KOPT-K1 (cell line): ENCODE results near the gene RPGRIP1L.

ENCODE experiments used
- H3K27ac ChIP-seq: fragments of 200-600 bp; sonication (generic); 2 replicates; pipeline ENCODE4 v1.5.1; 2016; ENCODE audit warnings: antibody characterized with exemption, mild to moderate bottlenecking, low read depth, low read length; ENCODE audit not compliant: poor library complexity, severe bottlenecking
- H3K36me3 ChIP-seq: fragments of 200-600 bp; sonication (generic); 2 replicates; pipeline ENCODE4 v1.5.1; 2017; ENCODE audit warnings: antibody characterized with exemption, mild to moderate bottlenecking, low read length, moderate library complexity; ENCODE audit not compliant: insufficient read depth
- H3K9me3 ChIP-seq: fragments of 200-600 bp; sonication (generic); 2 replicates; pipeline ENCODE4 v1.5.1; 2017; ENCODE audit warnings: antibody characterized with exemption, low read length, mild to moderate bottlenecking; ENCODE audit not compliant: insufficient read depth, poor library complexity, severe bottlenecking

The RPGRIP1L gene

DNA sequence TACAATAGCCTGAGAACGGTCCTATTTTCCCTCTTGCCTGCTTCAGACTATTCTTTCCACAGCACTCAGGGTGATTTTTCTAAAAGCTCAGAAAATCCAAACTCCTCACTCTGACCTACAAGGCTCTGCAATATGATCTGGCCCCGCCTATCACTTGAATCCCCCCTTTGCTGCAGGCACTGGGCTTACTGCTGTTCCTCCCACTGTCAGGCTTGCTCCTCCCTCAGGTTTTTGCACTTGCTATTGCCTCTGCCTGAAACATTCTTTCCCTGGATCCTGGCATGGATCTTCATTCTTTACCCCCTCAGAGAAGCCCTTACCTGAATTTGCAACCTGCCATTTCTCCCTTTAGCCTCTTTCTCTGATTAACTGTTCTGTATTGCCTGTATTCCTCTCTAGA lies 52.3 kb downstream of the RPGRIP1L start:
- Histone ChIP-seq H3K9me3 (no peaks in the 10 kb centered on the region), H3K36me3 (0 out of 2 replicates have a peak, but pooled peaks cover 5% of the 10 kb centered on the region), H3K27ac (no peak overlapping the region)

- Histone ChIP-seq H3K36me3 (no peaks in the 10 kb centered on the region), H3K9me3 (peaks cover 11% of the 10 kb centered on the region), H3K27ac (no peak overlapping the region)
Measured at GRCh38 chr16:53646506-53646905, 57.2 kb downstream of the RPGRIP1L start.

- Histone ChIP-seq H3K9me3 (peaks cover 11% of the 10 kb centered on the region), H3K36me3 (no peaks in the 10 kb centered on the region), H3K27ac (no peak overlapping the region)
Measured at GRCh38 chr16:53643474-53643873, 60.2 kb downstream of the RPGRIP1L start.

DNA sequence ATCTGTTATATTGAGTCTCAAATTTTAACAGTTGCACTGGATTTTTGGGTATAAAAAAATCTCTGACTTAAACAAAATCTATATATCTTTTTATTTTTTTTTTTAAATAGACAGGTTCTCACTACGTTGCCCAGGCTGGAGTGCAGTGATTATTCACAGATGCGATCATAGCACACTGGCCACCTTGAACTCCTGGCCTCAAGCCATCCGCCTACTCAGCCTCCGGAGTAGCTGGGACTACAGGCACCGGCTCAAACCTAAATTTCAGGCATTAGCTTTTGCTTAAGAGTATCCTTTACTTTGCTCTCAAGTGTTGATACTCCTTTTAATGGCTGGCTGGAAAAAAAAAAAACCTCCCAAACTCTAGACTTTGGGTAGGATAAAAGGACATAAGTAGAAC lies 61.6 kb downstream of the RPGRIP1L start:
- Histone ChIP-seq H3K36me3 (no peaks in the 10 kb centered on the region), H3K9me3 (peaks cover 11% of the 10 kb centered on the region), H3K27ac (no peak overlapping the region)

- Histone ChIP-seq H3K27ac (no peak overlapping the region), H3K9me3 (no peaks in the 10 kb centered on the region), H3K36me3 (0 out of 2 replicates have a peak, but pooled peaks cover 3% of the 10 kb centered on the region)
Measured at GRCh38 chr16:53636978-53637377, 66.7 kb downstream of the RPGRIP1L start.

GRCh38 chr16:53632526-53632925 lies 71.1 kb downstream of the RPGRIP1L start:
- Histone ChIP-seq H3K9me3 (no peaks in the 10 kb centered on the region), H3K36me3 (0 out of 2 replicates have a peak, but pooled peaks cover 3% of the 10 kb centered on the region), H3K27ac (no peak overlapping the region)

GRCh38 chr16:53631236-53632025 lies 72.2 kb downstream of the RPGRIP1L start:
- H3K36me3 ChIP-seq: 0 out of 2 replicates have a peak, but pooled peaks cover 3% of the 10 kb centered on the region
- H3K27ac ChIP-seq: no peak overlapping the region

GRCh38 chr16:53629607-53630312 lies 73.9 kb downstream of the RPGRIP1L start:
- no peaks in the 10 kb centered on the region for H3K9me3 ChIP-seq
- no peak overlapping the region for H3K27ac ChIP-seq

More at GRCh38 chr16:53631236-53632025, 72.2 kb downstream of the RPGRIP1L start:
- H3K9me3 ChIP-seq: no peaks in the 10 kb centered on the region

GRCh38 chr16:53629151-53629550 lies 74.5 kb downstream of the RPGRIP1L start:
- no peaks in the 10 kb centered on the region for H3K9me3 ChIP-seq
- no peak overlapping the region for H3K27ac ChIP-seq
- no peaks in the 10 kb centered on the region for H3K36me3 ChIP-seq

More at GRCh38 chr16:53629607-53630312, 73.9 kb downstream of the RPGRIP1L start:
- no peaks in the 10 kb centered on the region for H3K36me3 ChIP-seq

DNA sequence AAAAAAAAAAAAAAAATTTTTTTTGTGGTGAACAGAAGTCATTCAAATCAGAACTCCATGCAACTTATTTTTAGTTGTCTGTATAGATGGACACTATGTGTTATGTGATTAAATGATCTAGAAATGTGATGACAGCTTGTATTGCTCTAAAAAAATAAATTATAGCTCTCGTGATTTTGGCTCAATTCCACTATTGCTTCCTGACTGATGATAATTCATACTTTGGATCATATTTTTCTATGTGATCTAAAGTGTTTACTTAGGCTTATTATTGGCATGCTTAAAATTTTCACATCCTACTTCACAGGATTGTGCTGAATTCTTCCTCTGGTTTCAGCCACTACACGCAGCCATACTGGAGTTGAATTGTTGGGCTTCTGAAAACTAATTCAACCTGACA lies 76.8 kb downstream of the RPGRIP1L start:
- no peaks in the 10 kb centered on the region for H3K9me3 ChIP-seq
- no peak overlapping the region for H3K27ac ChIP-seq
- H3K36me3 ChIP-seq: no peaks in the 10 kb centered on the region

GRCh38 chr16:53626161-53626560 lies 77.5 kb downstream of the RPGRIP1L start:
- no peaks in the 10 kb centered on the region for H3K9me3 ChIP-seq
- H3K27ac ChIP-seq: no peak overlapping the region
- H3K36me3 ChIP-seq: no peaks in the 10 kb centered on the region

GRCh38 chr16:53625221-53625620 lies 78.4 kb downstream of the RPGRIP1L start:
- Histone ChIP-seq H3K36me3 (no peaks in the 10 kb centered on the region), H3K9me3 (no peaks in the 10 kb centered on the region), H3K27ac (no peak overlapping the region)

DNA sequence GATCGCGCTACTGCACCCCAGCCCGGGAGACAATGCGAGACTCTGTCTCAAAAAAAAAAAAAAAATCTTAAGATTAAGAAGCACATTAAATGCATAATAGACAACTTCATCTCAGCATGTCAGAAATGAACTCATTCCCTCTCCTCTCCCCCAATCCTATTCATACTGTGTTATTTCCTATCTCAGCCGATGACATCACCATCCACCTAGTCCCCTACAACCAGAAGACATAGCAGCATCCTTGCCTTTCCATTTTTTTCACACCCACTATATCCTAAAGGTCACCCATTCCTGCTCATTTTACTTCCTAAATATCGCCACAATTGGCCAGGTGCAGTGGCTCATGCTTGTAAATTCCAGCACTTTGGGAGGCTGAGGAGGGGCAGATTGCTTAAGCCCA lies 81.3 kb downstream of the RPGRIP1L start:
- H3K36me3 ChIP-seq: no peaks in the 10 kb centered on the region
- H3K9me3 ChIP-seq: no peaks in the 10 kb centered on the region
- H3K27ac ChIP-seq: no peak overlapping the region

- H3K27ac ChIP-seq: no peak overlapping the region
Measured at GRCh38 chr16:53620476-53620875, 83.2 kb downstream of the RPGRIP1L start.

DNA sequence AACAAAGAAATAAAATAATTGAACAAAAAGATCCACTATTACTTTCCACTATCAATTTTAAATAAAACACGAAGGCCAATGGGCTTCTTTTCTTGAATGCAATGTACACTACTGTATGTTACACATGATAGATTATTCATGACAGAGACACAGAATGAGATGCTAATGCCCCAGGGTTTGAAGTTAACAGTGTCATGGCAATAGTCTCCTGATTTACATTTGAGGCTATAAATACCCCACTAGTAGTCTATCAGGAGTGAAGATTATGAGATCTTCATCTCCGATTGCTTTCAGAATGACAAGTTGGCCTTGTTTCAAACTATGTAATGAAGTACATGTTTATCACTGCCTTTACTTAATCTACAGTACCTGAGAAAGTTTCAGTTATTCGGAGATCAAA lies 84.4 kb downstream of the RPGRIP1L start:
- H3K9me3 ChIP-seq: no peaks in the 10 kb centered on the region
- no peaks in the 10 kb centered on the region for H3K36me3 ChIP-seq
- H3K27ac ChIP-seq: no peak overlapping the region

More at GRCh38 chr16:53620476-53620875, 83.2 kb downstream of the RPGRIP1L start:
- Histone ChIP-seq H3K9me3 (no peaks in the 10 kb centered on the region), H3K36me3 (no peaks in the 10 kb centered on the region)
